GM19467 (cell line): ENCODE measurements around the gene LINGO1.

Source experiments
- ATAC-seq: cut with Tn5 transposase; IDR thresholded peaks from one replicate; pipeline ENCODE4 v1.9.1; 2021; ENCODE audit warnings: mild to moderate bottlenecking, moderate library complexity; ENCODE audit not compliant: unreplicated experiment

The LINGO1 gene

GRCh38 chr15:77657634-77658238 lies 25.0 kb upstream of the LINGO1 start:
- no peak for ATAC-seq

GRCh38 chr15:77656294-77656693 lies 23.6 kb upstream of the LINGO1 start:
- ATAC-seq = no peak

DNA sequence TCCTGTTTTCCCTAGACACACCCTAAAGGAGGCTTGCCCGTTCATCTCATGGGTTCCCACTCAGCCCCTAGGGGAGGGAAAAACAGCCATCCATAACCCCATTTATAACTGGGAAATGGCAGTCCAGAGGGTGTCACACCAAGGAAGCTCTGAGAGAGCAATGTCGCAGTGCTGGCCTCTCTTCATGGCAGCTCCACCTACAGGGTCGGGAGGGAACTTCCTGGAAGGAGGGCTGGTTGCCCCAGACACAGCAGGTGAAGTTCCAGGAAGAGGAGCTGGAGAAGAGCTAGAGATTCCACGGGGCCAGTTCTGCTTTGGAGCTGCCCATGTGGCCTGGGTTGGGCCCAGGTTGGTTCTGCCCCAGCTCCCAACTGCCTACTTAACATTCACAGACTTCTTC lies 22.3 kb upstream of the LINGO1 start:
- ATAC-seq = no peak

- ATAC-seq = no peak
Observed at GRCh38 chr15:77653832-77654480, 21.2 kb upstream of the LINGO1 start.

DNA sequence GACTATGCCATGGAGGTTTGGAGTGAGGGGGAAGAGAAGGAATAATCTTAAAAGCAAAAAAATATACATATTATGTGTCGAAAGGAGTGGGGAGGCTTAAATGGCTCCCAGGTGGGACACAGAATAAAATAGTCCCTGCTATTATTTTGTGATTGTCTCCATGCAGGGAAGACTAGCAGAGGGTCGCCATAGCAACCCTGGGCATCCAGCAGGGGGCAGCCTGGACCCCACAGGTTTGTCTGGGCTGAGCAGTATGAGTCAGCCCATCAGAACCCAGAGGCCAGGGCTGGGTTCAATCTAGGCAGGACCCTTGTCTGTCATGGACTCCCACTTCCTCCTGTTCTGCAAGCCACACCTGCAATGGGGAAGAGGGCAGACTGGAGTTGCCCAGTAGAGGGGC lies 17.6 kb upstream of the LINGO1 start:
- ATAC-seq = no peak

GRCh38 chr15:77649610-77650009 lies 16.9 kb upstream of the LINGO1 start:
- no peak for ATAC-seq

DNA sequence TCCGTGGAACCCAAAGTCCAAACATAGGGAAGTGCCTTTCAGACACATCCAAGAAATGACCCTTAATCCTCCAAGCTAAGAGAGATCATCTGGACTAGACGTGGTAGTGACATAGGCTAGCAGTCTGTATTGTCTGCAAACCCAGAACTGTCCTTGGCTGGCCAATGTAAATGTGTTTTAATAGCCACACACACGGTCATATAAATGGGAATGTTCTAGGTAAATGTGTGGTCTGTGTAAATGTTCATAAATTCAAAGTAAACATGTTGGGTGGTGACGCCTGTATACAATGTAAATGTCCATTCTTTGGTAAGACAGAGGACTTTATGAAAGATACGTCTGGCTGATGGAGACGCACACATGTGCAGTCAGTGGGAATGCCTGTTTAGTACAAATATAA lies 16.3 kb upstream of the LINGO1 start:
- ATAC-seq = no peak

- ATAC-seq = no peak
Observed at GRCh38 chr15:77647961-77648360, 15.2 kb upstream of the LINGO1 start.

- ATAC-seq = no peak
Observed at GRCh38 chr15:77646104-77646694, 13.5 kb upstream of the LINGO1 start.

DNA sequence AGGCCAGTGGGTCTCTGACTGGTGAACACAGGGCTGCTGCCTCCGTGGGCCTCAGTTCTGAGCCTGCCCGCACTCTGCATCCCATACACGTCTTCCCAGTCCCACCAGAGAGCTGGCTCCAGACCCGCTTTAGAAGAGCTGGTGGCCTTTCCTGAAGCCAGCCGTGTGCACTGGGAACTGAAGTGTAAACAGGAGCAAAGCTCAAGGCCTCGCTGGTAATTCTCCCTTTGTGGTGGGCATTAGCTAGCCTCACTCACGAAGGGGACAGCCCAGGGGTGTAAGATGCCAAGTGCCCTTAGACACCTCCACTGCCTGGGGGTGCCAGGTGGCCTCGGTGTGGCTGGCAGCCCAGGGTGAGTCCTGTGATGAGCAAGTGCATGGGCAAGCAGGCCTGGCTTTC lies 12.9 kb upstream of the LINGO1 start:
- ATAC-seq = no peak

DNA sequence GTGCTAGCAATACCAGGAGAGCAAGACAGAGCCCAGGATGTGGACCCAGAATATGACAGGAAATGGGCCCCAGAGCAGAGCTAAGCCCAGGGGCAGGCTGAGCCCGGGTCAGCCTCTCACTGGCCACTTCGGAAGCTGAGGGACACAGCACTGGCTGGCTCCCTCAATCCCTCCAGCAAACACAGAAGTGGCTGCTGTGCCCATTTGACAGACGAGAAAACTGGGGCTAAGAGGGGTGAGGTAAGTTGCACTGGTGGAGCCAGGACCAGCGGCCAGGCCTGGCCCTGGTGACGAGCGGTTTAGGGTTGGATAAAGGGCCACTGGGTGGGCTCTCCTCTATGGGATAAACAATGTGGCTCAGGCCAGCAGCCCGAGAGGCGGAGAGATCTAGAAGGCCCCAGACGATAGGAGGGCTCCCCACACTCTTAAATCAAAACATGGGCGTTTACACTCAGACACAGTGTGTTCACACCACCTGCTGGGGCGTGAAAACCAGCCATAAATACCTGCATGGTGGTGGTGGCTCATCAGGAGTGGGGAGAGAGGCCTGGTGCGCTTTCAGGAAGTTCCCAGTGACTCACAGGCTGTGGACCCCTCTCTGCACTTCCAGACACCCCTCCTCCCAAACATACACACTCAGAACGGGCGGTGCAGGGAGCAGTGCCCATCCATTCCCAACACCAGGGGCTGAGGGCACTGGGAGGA lies 12.0 kb upstream of the LINGO1 start:
- no peak for ATAC-seq

- no peak for ATAC-seq
Observed at GRCh38 chr15:77643764-77644163, 11.1 kb upstream of the LINGO1 start.

DNA sequence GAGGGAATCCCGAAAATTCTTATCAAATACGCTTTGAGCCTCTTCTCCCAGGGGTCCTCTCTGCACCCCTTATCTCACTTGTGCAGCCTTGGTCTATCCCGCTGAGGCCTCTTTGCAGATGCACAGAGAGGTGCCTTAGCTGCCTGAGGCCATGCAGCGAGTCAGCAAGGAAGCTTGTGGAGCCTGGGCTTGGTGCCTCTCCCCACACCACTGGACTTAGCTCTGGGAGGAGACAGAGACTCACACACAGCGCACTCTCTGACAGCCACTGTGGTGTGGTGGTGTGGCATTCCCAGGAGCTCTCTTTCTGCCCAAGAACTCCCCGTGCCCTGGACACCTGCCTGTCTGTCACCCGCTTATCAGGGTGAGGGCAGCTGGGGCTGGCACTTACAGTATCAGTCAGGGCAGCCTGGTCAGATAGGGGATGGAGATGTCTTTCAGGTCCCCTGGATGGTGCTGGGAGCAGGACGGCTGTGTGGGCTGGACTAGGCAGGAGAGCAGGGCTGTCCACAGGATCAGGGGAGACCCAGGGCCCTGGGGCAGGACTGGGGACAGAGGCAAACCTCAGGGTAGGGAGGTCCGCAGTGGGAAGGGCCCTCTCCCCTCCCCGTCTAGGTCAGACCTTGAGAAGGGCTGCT lies 10.2 kb upstream of the LINGO1 start:
- no peak for ATAC-seq

DNA sequence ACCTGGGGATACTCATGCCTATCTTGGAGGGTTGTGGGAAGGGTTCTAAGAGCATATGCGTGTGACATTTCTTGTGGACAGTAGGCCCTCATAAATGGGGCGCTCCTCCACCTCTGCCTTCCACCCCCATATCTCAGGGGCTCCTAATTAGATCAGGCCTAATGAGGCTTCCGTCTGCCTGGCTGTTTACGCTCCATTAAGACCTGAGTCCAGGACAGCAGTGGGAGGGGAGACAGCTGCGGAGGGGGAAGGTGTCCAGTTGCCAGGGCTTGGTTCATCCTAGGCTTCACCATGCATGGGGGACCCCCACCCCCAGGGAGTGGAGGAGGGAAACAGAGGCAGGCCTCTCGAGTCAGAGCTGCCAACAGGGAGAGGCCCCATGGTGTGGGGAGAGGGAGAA lies 9.3 kb upstream of the LINGO1 start:
- no peak for ATAC-seq

- no peak for ATAC-seq
Observed at GRCh38 chr15:77640615-77641014, 7.9 kb upstream of the LINGO1 start.

DNA sequence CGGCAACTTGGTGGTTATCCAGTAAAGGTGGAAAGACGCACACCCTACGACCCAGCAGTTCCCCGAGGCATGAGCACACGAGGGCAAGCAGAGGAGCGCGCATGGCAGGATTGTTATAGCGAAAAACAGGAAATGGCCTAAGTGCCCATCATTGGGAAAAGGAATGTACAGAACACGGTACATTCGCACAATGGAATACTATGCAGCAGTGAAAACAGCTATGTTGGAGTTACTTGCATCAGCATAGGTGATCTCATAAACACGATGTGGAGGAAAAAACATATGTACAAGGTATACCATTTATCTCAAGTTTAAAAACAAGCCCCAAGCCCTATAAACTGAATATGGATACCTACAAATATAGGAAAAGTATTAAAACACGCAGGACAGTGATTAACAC lies 6.7 kb upstream of the LINGO1 start:
- no peak for ATAC-seq

DNA sequence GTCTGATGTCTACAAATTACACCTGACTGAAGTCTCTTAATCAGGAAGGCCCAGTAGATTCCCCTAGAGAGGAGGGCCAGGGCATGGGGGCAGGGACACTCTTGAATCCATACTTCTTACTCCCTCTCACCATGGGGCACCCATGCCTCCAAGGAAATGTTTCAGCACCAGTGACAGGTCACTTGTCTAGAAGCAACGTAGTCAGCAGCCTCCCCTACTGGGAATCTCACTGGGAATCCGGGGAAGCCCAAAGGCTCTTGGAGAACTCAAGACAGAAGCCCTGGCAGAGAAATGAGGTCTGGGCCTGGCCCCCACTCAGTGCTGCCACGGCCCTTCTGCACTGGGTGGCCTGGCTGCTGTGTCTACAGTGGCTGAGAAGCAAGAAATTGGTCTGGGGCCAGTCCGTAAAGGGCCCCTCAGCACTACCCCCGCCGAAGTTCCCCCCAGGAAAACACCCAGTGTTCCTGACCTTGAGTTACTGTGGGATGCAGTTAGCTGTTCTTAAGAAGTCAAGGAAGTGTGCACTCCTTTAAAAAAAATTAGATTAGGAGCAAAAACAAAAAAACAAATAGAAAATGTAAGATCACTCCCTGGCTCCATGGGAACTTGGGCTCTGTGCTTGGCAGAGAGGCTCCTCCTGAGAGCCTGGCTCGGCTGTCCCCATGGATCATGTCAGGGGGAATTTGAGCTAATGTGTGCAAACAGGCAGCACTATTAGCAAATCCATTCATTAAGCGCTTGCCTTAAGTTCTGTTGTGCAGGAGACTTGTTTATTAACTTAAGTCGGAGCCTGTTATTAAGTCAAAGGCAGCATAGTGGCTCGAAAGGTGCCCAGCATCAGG lies 5.4 kb upstream of the LINGO1 start:
- no peak for ATAC-seq

- ATAC-seq = no peak
Observed at GRCh38 chr15:77636209-77636608, 3.5 kb upstream of the LINGO1 start.

- ATAC-seq = no peak
Observed at GRCh38 chr15:77634266-77634962, 1.7 kb upstream of the LINGO1 start.

DNA sequence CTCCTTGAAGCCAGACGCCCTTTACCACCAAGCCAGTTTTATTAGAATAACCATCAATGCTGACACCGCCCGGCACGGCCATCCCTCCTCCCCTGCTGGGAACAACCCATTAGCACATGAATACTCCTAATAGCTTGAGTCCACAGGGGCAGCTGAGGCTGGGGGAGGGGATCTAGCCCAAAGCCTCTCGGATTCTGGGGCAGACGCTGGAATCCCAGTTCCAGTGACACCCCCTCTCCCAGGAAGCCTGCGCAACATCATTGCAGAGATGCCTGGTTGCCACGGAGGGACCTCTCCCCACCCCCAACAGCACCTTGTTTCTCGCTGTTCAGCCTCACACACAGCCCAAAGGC lies 1.2 kb upstream of the LINGO1 start:
- ATAC-seq = no peak
